Measurements from ENCODE around the gene AKR1C4. TPM values are rescaled to one million over a fixed set of nuclear protein-coding genes. Genes with fewer than 3 reads are reported as not detected.

The AKR1C4 gene
- total RNA-seq, 4 donors from 2014 or later, result not detected

DNA sequence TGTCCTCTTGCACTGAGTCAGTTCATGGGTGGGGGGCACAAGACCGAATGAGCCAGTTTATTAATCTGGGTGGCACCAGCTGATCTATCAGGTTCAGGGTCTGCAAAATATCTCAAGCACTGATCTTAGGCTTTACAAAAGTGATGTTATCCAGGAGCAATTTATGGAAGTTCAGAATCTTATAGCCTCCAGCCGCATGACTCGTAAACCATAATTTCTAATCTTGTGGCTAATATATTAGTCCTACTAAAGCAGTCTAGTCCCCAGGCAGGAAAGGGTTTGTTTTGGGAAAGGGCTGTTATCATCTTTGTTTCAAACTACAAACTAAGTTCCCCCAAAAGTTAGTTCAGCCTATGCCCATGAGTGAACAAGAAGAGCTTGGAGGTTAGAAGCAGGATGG lies 45.6 kb upstream of the AKR1C4 start:
- Histone ChIP-seq H3K27ac (no peak overlapping the region), H3K4me1 (no peaks in the 10 kb centered on the region), H3K9me3 (no peaks in the 10 kb centered on the region), H3K27me3 (no peaks in the 10 kb centered on the region), H3K4me3 (replicated peaks in 1 of 3) (no peak overlapping the region), H3K36me3 (no peaks in the 10 kb centered on the region)
- WGBS, 2 donors, result 94 to 97% methylated on average over 3 of the region's 3 CpGs
- TF ChIP-seq, protein P1, sequence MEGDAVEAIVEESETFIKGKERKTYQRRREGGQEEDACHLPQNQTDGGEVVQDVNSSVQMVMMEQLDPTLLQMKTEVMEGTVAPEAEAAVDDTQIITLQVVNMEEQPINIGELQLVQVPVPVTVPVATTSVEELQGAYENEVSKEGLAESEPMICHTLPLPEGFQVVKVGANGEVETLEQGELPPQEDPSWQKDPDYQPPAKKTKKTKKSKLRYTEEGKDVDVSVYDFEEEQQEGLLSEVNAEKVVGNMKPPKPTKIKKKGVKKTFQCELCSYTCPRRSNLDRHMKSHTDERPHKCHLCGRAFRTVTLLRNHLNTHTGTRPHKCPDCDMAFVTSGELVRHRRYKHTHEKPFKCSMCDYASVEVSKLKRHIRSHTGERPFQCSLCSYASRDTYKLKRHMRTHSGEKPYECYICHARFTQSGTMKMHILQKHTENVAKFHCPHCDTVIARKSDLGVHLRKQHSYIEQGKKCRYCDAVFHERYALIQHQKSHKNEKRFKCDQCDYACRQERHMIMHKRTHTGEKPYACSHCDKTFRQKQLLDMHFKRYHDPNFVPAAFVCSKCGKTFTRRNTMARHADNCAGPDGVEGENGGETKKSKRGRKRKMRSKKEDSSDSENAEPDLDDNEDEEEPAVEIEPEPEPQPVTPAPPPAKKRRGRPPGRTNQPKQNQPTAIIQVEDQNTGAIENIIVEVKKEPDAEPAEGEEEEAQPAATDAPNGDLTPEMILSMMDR (IDR thresholded peaks at IDR 0.05), result no peak
- TF ChIP-seq POLR2A (IDR thresholded peaks at IDR 0.05), result no peak
- intact Hi-C loops (cut with DNase I), result no loop called here
- no peak for DNase-seq

DNA sequence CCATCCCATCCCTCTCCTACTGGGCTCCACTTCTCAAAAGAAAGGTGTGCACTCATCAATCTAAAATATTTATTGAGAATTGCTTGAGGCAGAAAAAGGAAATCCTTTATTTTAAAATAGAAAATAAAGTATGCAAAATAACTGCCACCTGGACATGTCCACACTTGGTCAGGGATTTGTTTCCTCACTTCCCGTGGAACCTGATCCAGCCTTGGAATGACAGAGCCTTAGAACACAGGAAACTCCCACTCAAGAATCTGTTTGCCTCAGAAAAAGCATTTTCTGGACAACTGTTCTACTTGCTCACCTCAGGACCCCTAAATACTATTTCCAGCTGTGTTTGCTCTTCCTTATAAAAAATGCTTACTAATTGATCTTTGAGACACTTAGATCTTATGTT lies 40.7 kb upstream of the AKR1C4 start:
- H3K27ac ChIP-seq, result no peak overlapping the region
- intact Hi-C loops (cut with DNase I), result no loop called here
- no peaks in the 10 kb centered on the region for H3K36me3 ChIP-seq
- H3K4me1 ChIP-seq, result no peaks in the 10 kb centered on the region
- H3K4me3 ChIP-seq (replicated peaks in 1 of 3), result no peak overlapping the region
- 55 to 60% methylated on average over 1 of the region's 1 CpG for WGBS, 2 donors
- no peak for TF ChIP-seq POLR2A (IDR thresholded peaks at IDR 0.05)
- TF ChIP-seq, protein P1 (IDR thresholded peaks at IDR 0.05), result no peak
- DNase-seq, result no peak
- no peaks in the 10 kb centered on the region for H3K9me3 ChIP-seq
- no peaks in the 10 kb centered on the region for H3K27me3 ChIP-seq

DNA sequence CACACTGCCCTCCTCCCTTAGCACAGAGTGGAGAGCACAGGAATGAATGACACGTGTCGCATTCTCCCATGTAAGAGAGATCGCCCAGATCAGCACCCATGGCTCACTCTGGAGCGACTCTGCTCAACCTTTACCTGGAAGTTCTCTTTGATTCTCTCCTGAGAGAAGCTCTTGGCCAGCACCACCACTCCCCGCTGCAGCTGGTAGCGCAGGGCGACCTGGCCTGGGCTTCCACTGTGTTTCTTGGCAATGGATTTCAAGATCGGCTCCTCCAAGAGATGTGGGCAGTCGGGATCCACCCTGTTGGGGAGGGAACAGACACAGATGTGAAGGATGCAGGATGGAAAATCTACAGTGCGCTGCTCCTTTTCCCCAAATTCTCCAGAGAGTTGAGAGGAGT lies 39.1 kb upstream of the AKR1C4 start:
- H3K27me3 ChIP-seq, result no peaks in the 10 kb centered on the region
- no peak for TF ChIP-seq POLR2A (IDR thresholded peaks at IDR 0.05)
- TF ChIP-seq, protein P1 (IDR thresholded peaks at IDR 0.05), result no peak
- 83 to 92% methylated on average over 10 of the region's 10 CpGs for WGBS, 2 donors
- H3K27ac ChIP-seq, result no peak overlapping the region
- H3K4me3 ChIP-seq (replicated peaks in 1 of 3), result no peak overlapping the region
- H3K36me3 ChIP-seq, result no peaks in the 10 kb centered on the region
- no peaks in the 10 kb centered on the region for H3K9me3 ChIP-seq
- no peak for DNase-seq
- intact Hi-C loops (cut with DNase I), result no loop called here
- H3K4me1 ChIP-seq, result no peaks in the 10 kb centered on the region

DNA sequence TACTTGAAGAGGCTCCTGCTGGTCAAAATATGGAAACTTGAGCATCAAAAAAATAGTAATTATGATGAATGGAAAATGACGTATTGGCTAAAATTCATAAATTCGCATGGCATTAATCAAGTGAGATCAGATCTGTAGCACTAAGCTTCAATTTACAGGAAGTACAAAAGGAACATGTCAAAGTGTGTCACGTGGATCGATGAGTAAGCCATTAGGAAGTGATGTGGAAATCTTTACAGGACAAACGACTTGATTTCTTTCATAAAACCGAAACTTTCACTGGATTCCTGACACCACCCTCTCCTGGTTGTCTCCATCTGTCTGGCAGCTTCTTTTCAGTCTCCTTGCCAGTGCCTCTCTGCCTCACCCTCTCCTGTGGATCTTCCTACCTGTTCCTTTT lies 37.5 kb upstream of the AKR1C4 start:
- Histone ChIP-seq H3K4me1 (no peaks in the 10 kb centered on the region), H3K4me3 (replicated peaks in 1 of 3) (no peak overlapping the region), H3K36me3 (no peaks in the 10 kb centered on the region), H3K27ac (no peak overlapping the region), H3K27me3 (no peaks in the 10 kb centered on the region), H3K9me3 (no peaks in the 10 kb centered on the region)
- no peak for TF ChIP-seq POLR2A (IDR thresholded peaks at IDR 0.05)
- TF ChIP-seq, protein P1 (IDR thresholded peaks at IDR 0.05), result no peak
- WGBS, 2 donors, result 75 to 81% methylated on average over 6 of the region's 6 CpGs
- DNase-seq, result no peak
- intact Hi-C loops (cut with DNase I), result no loop called here

DNA sequence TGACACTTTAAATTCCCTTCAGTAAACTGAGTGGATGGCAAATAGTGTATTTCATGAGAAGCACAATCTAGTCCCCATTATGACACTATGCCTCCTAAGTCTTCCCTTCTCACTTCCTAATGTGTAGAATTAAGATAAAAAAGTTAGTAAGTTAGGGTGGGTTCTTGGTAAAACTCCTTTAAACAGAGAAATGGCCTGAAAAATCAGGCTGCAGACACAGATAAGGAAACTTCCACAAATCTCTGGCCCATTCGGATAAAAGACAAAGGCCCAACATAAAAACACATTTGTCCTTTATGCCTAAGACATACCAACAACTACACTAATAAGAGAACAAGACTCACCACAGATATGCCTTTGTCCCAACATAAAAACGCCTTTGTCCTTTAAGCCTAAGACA lies 33.1 kb upstream of the AKR1C4 start:
- Histone ChIP-seq H3K27ac (no peak overlapping the region), H3K27me3 (no peaks in the 10 kb centered on the region), H3K36me3 (no peaks in the 10 kb centered on the region), H3K4me3 (replicated peaks in 1 of 3) (no peak overlapping the region), H3K4me1 (no peaks in the 10 kb centered on the region), H3K9me3 (no peaks in the 10 kb centered on the region)
- no peak for TF ChIP-seq POLR2A (IDR thresholded peaks at IDR 0.05)
- TF ChIP-seq, protein P1 (IDR thresholded peaks at IDR 0.05), result no peak
- intact Hi-C loops (cut with DNase I), result no loop called here
- DNase-seq, result no peak
- WGBS, 2 donors, result 76 to 77% methylated on average over 2 of the region's 2 CpGs

All from thyroid gland (tissue), 4 donors.